Ureter (tissue), 1 donor: ENCODE measurements around the gene THBD. TPM values are rescaled to one million over a fixed set of nuclear protein-coding genes. Genes with fewer than 3 reads are reported as not detected.
"Not testable (repeated sequence)": the region's sequence is repeated elsewhere in the genome, so short reads cannot be mapped to it uniquely, and the experiment has no call there.

Experiments used
- DNase-seq: peaks from one replicate; pipeline ENCODE4 v3.0.0-alpha.2; 2020; ENCODE audit warnings: low spot score
- total RNA-seq: library from RNA; stranded (reverse); gene quantifications from one replicate; pipeline ENCODE4 v1.2.4, GENCODE V29; 2023
- donor health status: DM: yes; HTN: yes; CAD: no.

THBD gene
- total RNA-seq, 1 donor from 2014 or later: 35.4 TPM

DNA sequence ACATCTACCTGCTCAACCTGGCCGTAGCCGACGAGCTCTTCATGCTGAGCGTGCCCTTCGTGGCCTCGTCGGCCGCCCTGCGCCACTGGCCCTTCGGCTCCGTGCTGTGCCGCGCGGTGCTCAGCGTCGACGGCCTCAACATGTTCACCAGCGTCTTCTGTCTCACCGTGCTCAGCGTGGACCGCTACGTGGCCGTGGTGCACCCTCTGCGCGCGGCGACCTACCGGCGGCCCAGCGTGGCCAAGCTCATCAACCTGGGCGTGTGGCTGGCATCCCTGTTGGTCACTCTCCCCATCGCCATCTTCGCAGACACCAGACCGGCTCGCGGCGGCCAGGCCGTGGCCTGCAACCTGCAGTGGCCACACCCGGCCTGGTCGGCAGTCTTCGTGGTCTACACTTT, 13.7 kb downstream of the THBD start:
- DNase-seq: no peak

DNA sequence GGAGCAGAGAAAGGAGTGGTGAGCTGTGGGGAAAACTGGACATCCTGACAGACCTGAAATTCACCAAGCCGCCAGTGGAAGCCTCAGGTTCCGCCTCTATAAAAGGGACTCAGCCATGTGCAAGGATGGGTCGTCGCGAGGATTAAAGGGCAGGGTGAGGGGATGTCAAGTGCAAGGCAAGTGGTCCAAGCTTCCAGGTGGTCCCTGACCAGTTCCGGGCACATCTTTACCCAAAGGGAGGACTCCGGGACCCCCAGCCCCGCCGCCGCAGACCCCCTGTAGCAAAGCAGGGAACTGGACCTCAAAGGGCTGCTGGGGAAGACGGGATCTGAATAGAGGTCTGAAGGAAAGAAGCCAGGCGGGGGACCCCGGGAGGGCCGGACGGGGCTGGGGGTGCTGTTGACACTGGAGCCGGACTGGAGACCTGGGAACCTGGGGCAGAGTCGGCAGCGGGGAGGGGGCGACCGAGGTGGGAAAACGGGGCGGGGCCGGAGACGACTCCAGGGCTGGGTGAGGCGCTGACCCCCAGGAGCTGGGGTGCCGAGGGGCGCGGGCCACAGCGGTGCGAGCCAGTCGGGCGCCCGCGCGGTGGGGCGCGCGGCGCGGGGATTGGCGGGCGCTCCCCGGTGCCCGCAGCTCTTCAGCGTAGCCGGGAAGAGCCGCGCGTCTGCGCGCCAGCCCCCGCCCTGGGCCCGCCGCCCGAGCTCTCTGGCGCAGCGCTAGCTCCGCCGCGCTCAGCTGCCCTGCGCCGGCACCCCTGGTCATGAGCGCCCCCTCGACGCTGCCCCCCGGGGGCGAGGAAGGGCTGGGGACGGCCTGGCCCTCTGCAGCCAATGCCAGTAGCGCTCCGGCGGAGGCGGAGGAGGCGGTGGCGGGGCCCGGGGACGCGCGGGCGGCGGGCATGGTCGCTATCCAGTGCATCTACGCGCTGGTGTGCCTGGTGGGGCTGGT, 14.5 kb downstream of the THBD start, which contains the start of gene SSTR4:
TSS of gene SSTR4 (plus strand) at position 592 of the 951 bp plus-strand sequence. CDS start at position 764, 172 bp downstream.
- no peak for DNase-seq

DNA sequence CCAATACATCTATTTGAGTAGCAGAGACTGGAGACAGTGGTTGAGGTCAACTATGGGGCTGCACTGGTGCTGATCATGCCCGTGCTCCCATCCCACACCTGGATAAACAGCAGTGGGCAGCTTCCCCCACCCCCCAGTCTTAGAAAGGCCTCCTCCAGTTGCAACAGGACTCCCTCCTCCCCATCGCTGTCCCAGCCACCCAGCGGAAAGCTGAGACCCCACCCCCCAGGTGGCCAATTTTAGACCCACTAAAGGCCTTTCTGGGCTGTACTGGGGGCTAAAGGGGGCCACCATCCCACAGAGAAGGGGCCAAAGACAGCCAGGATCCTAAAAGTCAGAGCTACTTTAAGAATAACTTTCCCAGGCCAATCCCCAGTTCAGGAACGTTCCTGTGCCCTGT, 15.6 kb downstream of the THBD start:
- no peak for DNase-seq

DNA sequence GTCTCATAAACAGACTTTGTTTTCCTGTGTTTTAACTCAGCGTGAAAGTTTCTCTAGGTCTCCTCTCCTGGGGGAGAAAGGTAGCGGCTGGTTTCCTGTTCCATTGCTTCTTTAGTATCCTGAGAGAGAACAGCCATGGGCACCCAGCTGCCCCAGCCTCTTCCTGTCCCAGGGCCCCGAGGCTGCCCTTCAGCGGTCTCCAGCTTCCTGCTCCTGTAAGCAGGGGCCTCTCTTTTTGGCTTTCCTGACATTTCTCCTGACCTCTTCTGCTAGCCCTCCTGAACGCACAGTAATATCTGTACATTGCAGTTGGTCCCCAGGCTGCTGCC, 16.8 kb downstream of the THBD start:
- DNase-seq: no peak

DNA sequence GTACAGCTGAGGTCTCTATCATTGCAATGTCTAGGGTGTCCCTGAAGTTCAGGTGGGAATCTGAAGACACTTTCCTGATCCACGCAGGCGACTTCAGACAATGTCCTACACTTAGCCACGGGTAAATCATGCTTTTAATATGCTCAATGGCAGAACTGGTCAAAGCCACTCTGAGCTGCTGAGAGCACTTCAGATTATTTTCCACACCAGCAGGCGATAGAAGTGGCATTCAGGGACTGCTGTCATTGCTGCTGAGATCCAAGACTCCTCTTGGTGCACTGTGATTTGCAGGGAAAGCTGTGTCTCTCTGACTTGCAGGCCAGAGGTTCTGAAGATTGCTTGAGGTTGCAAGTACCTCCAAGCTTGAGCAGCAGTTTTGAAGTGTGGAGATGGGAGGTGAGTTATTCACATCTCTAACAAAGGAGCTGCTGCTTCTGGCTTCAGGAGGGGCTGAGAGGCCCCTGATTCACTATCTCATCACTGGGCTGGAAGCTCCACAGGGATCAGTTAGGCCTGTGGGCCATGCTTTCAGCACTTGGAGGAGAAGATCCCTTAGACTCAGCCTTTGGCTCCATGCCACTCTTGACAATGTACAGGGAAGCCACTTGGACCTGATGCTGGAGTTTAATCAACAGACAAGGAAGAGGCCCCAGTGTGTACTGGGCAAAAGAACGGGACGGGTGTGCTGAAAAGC, 17.3 kb downstream of the THBD start:
- DNase-seq: no peak

DNA sequence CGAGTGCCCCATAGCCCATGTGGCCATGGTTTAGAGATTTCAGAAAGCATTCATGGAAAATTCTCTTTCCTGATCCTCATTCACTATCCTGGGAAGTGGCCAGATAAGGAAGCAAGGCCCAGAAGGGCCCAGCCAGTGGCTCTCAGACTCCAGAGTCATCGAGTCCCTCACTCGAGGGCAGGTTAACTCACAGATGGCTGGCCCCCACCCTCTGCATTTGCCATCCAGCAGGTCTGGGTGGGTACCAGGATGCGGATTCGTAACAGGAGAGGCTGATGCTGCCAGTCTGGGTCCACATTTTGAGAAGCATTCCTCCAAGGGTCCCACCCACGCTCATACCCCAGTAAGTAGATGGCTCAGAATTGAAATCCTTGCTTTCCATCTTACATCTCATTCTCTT, 18.1 kb downstream of the THBD start:
- no peak for DNase-seq

GRCh38 chr20:23029324-23029723, 20.1 kb downstream of the THBD start:
- no peak for DNase-seq

GRCh38 chr20:23028392-23028791, 21.1 kb downstream of the THBD start:
- no peak for DNase-seq

- no peak for DNase-seq
Measured at GRCh38 chr20:23027721-23028120, 21.8 kb downstream of the THBD start.

DNA sequence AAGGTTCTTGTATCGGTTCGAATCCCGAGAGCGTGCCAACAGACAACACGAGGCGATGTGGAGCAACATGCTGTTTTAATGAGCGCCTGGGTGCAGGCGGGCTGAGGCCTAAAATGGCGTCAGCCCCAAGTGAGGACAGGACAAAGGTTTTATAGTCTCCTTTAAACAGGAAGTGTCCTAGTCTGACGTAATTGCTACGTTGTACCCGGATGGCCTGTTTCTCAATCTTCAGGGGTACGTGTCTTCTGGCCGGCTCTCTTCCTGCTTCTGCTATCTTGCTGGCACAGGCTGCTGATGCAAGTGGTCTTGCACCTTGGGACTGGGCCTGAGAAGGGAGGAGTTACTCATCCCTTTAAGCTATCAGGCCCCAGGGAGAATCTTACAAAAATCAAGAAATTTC, 24.0 kb downstream of the THBD start:
- not testable (repeated sequence) for DNase-seq

DNA sequence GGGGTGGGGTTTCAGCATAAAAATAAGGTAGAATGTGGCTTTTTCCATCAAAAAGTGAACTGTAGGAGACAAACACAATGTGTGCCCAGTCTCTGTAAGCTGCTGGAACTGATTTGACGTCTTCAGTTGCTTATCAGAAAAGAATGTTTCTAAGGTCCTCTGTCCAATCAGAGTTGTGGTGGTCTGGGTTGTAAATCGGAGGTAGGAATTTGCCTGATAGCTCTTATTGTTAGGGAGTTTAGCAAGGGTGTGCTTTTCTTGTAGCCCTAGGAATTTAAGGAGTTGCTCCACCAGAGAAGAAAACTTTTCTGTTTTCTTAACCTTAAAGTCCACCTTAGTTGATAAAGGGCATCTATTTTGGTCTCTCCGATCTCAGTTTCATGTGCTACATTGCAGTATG, 24.8 kb downstream of the THBD start:
- DNase-seq: no peak

GRCh38 chr20:23023621-23024177, 25.8 kb downstream of the THBD start:
- no peak for DNase-seq

DNA sequence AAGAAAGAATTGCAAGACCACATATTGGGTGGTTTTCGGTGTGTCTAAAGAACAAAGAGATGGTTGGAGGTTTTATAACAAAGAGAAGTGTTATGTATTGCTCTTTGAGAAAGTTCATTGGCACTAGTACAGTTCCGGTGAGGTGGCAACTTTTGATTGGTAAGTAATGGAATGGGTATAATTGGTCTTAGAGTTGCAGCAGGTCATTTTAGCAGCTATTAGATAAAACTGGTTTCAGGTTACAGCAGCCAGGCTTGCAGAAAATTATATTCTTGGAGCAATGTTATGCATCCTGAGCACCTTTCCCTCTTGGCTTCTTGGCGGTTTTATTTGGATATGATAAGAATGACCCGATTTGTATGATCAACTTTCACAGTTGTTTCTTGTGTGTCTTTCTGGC, 26.6 kb downstream of the THBD start:
- no peak for DNase-seq

DNA sequence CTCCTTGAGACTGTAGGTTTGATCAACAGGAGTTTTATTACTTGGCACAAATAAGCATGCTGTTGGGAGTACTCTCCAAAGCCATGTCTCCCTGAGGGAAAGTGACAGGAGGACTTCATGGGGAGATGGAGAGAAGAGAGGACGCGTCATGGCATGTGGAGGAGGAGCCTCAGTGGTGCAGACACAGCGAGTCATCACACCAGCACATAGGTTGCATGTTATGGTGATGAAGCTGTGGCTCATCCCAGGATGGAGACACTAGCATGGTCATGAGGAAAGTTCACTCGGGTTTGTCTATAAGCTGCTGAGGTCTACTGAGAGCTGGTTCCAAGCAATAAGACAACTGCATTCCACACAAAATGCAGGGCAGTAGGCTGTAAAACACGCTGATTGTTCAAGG, 27.5 kb downstream of the THBD start:
- DNase-seq: no peak

DNA sequence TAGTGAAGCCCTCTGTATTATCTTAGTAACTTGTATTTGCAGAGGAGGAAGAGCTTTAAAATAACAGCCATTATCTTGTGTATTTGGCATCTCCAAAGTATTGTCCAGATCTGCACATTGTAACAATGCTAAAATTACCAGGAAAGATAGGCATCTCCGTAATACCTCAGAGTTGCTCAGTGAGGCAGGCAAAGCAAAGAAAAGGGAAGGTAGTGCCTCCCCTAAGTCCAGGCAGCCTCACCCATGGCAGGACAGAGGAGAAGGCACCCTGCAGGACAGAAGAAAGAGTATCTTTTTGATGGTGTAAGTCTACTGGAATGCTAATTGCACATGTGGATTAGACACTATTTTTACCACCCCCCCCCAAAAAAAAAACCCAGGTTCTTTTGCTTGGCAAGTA, 27.9 kb downstream of the THBD start:
- DNase-seq: no peak

- no peak for DNase-seq
Measured at GRCh38 chr20:23020230-23021018, 29.0 kb downstream of the THBD start.

- no peak for DNase-seq
Measured at GRCh38 chr20:23019403-23019802, 30.1 kb downstream of the THBD start.

DNA sequence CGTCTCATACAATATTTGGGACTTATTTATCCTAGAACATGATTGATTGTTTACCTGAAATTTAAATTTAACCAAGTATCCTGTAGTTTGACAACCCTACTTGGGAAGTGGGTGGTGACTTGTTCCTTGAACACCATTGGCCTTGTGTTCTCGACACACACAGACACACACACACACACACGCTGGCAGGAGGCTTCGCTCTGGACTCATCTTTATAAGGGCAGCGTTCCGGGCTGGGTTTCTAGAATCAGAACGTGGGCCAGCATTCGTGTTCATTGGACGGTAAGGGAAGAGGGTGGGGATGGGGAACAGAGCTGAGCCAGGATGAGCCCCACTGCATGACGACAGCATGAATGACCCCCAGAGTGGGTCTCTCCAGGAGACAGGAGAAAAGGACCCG, 30.5 kb downstream of the THBD start:
- DNase-seq: no peak

DNA sequence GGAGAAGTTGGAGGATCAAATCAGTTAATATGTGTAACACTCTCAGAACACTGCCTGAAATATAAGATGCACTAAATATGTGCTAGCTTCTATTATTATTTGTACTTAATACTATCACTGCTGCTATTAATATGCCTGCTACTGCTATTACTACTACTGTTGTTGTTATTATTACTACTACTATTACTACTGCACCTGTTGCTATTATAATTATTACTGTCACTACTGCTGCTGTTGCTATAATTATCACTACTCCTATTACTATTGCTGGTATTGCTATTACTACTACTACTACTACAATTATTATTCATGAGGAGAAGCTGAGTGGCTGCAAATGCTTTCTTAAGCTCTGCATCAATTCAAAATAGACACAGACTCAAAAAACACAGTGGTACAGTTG, 31.0 kb downstream of the THBD start:
- no peak for DNase-seq

GRCh38 chr20:23017516-23017915, 32.0 kb downstream of the THBD start:
- DNase-seq: no peak

GRCh38 chr20:23013429-23013828, 36.0 kb downstream of the THBD start:
- no peak for DNase-seq
